IPS DF 19.7 (cell line): ENCODE data around the gene TNFRSF9.
A peak's percentile ranks its signal among the peaks of the same experiment; 100 is the strongest.
"Not testable (repeated sequence)": the region's sequence is repeated elsewhere in the genome, so short reads cannot be mapped to it uniquely, and the experiment has no call there.

ENCODE experiments used
- DNase-seq: peaks from one replicate; pipeline ENCODE4 v3.0.0-alpha.2; 2013; ENCODE audit warnings: low read depth, low spot score

The TNFRSF9 gene

GRCh38 chr1:7961216-7962013 lies 20.8 kb upstream of the TNFRSF9 start, which contains the start of gene PARK7:
PARK7 (plus strand) TSS chr1:7961711; CDS start chr1:7962786, 1,075 bp downstream.
- peak; percentile 94 for DNase-seq

- no peak for DNase-seq
These were observed 20.2 kb upstream of the TNFRSF9 start for GRCh38 chr1:7960867-7961215.

- no peak for DNase-seq
These were observed 19.5 kb upstream of the TNFRSF9 start for GRCh38 chr1:7960165-7960564.

DNA sequence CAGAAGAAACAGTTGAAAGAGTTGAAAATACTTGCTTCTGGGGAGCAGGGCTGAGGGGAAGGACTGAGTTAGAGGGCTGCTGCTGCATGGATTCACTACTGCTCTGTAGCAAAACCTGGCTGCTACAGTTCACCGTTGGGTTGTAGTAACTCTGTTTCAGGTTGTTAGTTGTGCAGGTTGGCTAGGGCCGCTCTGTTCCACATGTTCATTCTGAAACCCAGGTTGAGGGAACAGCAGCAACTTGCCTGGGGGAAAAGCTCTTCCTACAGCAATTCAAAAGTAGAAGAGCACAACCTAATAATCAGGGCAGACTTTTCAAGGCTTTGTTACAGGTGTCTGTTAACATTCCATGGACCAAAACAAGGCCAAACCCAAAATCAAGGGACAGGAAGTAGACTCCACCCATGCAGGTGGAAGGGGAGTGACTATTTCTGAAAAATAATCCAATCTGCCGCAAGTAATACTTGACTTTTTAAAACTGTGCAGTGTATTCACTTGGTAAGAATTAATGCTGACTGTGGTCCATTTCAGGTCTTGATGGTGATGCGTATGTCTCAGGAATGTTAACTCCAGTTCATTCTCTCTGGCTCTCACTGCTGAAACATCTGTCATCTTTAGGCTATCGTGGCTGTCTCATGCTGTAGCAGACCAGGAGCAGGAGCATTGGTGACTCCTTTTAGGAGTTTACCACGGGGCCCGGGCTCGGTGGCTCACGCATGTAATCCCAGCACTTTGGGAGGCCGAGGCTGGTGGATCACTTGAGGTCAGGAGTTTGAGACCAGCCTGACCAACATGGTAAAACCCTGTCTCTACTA lies 15.8 kb upstream of the TNFRSF9 start:
- no peak for DNase-seq

- DNase-seq: no peak
These were observed 14.0 kb upstream of the TNFRSF9 start for GRCh38 chr1:7954683-7955082.

DNA sequence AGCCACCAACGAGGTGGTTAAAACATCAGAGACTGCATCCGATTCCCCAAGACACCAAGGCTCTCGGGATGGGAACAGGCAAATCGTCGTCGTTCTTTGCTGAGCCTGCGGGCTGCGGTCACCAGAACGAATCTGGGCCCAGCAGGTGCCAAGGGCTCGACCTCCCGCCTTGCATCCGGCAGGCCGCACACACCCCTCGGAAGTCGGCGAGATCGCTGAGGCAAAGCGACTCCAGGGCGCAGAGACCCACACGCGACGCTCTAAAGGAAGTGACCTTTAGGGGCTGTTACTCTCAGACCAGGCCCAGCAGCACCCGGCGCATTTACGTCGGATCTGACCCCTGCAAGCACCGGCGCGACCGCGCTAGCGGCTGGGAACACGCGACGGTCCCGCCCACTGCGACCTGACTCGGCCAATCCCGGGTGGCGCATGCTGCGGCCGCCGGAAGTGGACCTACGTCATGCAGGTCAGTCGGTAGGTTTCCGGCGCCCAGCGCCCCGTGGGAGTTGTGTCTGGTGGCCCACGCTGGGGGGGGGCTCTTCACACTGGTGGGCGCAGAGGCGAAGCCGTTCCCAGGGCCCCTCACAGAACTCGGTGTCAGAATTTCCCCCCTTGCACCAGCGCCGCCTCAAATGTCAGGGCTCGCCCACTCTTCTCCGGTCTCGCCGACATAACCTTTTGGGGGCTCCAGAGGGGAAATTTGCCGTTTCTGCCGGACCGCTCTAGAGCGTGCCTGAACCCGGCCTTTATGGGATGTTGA lies 13.4 kb upstream of the TNFRSF9 start:
- no peak for DNase-seq

DNA sequence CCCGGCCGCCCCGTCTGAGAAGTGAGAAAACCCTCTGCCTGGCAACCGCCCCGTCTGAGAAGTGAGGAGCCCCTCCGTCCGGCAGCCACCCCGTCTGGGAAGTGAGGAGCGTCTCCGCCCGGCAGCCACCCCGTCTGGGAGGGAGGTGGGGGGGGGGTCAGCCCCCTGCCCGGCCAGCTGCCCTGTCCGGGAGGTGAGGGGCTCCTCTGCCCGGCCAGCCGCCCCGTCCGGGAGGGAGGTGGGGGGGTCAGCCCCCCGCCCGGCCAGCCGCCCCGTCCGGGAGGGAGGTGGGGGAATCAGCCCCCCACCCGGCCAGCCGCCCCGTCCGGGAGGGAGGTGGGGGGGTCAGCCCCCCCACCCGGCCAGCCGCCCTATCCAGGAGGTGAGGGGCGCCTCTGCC lies 12.2 kb upstream of the TNFRSF9 start:
- DNase-seq: not testable (repeated sequence)

GRCh38 chr1:7948960-7949359 lies 8.3 kb upstream of the TNFRSF9 start:
- DNase-seq: no peak

DNA sequence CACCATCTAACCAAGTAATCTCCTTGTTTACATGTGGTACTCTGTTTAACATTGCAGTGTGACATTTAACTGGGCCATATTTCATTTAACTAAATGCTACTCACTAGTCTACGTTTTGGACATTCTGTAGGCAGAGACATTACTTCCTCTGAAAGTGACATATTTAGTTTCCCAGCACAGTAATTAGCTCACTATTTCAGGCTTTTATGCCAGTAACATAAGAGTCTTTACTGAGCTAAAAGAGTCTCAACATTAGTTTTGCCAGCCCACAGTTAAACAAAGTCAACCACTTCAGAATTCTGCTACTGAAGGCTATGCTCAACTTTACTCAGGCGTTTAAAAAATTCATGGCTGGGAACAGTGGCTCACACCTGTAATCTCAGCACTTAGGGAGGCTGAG lies 2.6 kb upstream of the TNFRSF9 start:
- DNase-seq: no peak

DNA sequence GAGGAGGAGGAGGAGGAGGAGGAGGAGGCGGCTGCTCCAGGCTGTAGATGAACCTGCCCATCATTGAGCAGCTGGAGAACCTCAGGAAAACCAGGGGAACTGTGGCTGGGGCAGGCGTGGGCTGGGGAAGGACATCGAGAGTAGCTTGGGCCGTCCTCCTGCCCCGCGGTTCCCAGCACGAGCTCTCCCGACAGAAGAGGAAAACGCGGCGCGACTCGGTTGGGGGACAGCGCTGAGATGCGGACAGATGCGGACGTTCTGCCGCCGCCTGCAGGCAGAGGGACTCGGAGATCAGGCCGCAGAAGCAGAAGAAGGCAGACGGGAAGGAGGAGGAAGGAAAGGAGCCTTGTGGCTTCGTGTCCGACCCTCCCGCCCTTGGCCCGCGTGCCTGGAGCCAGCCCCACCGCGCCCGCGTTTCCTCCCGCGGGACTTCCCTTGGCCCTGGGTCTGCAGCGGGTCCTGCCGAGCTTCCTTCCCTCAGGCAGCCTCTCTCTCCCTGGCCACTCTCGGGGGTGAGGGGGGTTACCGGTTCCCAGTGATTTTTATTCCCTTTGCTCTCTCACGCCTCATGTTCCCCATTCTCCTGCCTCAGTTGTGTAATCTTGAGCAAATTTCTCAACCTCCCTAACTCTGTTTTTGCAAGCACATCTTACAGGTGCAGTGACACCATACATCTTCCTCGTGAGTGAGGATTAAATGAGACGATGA lies 1.7 kb upstream of the TNFRSF9 start:
- DNase-seq: peak; percentile 38

GRCh38 chr1:7941437-7941793 lies 776 bp upstream of the TNFRSF9 start:
- DNase-seq: no peak

DNA sequence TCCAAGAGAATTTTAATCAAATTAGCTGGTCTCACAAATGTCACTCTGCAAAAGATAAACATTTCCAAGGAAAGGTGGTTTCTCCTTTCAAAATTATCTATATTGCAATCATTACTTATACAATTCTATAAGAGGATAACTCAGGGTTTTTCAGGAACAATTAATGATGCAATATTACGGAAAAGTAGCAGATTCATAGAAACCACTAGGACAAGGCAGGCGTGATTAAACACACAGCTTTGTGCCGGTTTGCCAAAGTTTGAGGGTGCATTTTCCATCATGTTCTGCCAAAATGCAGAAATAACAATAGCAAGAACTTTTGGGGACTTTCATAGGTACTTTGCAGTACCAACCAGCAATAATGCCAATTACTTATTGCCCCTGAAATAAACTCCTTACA lies 605 bp downstream of the TNFRSF9 start:
- no peak for DNase-seq

GRCh38 chr1:7938070-7938469 lies 2.6 kb downstream of the TNFRSF9 start:
- DNase-seq: no peak

GRCh38 chr1:7932524-7933138 lies 8.0 kb downstream of the TNFRSF9 start:
- DNase-seq: no peak

DNA sequence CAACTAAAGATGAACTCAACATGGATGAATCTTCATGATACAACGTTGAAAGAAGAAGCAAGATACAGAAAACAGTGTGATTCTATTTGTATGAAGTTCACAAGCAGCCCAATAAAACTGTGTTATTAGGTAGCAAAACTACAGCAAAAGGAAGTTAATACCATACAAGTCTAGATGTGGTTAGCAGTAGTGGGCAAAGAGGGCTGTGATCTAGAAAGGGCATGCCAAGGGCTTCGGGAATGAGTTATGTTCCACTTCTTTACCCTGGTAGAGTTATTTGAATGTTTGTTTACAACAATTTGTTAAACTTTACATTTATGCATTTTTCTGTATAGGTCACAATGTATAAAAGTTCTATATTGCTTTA lies 9.2 kb downstream of the TNFRSF9 start:
- DNase-seq: no peak

DNA sequence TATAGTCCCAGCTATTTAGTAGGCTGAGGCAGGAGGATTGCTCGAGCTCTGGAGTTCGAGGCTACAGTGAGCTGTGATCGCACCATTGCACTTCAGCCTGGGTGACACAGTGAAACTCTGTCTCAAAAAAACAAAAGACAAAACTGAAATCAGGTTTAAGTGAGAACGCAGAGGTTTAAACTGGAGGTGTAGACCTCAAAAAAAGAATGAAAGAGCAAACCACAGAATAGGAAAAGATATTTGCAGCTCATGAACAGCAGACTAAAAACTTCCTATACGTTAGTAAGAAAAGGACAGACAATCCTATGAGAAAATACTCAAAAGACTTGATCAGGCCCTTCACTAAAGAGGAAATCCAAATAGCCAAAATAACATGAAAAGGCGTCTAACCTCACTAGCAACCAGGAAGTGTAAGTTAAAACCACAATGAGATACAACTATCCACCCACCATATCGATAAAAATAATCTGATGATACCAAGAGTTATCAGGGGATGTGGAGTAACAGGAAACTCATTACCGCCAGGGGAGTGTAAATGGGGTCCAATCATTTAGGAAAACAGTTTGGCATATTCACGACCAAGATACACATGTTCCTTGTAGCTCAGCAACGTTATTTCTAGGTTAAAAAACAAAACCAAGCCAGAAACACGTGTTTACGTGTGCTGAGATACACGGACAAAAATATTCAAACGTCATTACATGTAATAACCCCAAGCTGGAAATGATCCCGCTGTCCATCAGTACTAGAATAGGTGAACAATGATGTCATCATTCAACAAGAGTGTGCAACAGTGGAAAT lies 9.8 kb downstream of the TNFRSF9 start:
- DNase-seq: no peak

- DNase-seq: no peak
These were observed 11.0 kb downstream of the TNFRSF9 start for GRCh38 chr1:7929637-7930036.

DNA sequence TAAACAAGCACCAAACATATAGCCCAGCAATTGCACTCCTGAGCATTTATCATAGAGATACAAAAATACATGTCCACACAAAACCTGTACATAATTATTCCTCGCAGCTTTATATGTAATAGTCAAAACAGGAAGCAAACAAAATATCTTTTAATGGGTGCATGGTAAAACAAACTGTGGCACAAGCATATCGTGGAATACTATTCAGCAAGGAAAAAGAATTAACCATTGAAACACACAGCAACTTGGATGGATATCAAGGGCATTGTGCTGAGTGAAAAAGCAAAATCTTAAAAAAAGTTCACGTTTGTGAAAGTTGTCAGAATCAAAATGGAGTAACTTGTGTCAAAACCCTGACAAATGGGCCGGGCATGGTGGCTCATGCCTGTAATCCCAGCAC lies 12.4 kb downstream of the TNFRSF9 start:
- DNase-seq: no peak

DNA sequence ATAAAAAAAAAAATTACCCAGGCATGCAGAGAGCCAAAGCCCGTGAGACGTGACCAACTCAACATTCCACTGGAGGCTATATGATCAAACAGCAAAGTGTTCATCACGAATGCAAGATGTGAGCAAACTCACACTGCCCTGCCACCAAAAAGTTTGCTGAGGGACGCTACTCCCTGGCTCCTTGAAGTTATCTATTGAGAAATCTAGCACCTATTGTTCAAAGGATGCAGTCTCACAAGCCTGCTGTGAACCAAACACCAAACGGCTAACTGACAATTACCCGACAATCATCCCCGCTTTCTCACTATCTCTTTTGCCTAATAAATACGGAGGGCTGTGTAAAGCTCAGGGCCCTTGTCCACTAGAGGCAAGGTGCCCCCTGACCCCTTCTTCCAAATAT lies 13.6 kb downstream of the TNFRSF9 start:
- DNase-seq: not testable (repeated sequence)

GRCh38 chr1:7922301-7922700 lies 18.3 kb downstream of the TNFRSF9 start:
- DNase-seq: no peak
